Fibroblast of lung (primary cell): ENCODE results near the gene LRRC55.

ENCODE experiments used
- CTCF ChIP-seq, 2 donors: IDR thresholded peaks in 1 of 2; conservative IDR thresholded peaks in 1 of 2; 1 replicate in 1 of 2; 2 replicates in 1 of 2; pipeline ENCODE4 v1.5.1; 2011 to 2012; ENCODE audit warnings: low read length in 2 of 2, control low read depth in 1 of 2, inconsistent platforms in 1 of 2, low read depth in 1 of 2, mild to moderate bottlenecking in 1 of 2
- EZH2 ChIP-seq: IDR thresholded peaks from 2 replicates; pipeline ENCODE4 v1.5.1; 2012; ENCODE audit warnings: low read length, control low read depth, mild to moderate bottlenecking; ENCODE audit errors: missing control alignments

GRCh38 chr11:57161351-57161750 lies 20.4 kb upstream of the LRRC55 start:
- TF ChIP-seq CTCF (conservative IDR thresholded peaks at IDR 0.05 in 1 of 2, IDR thresholded peaks at IDR 0.05 in 1 of 2; ENCODE audit: low read depth in 1 of 2, low read length in 2 of 2) (no peak), EZH2 (no peak)
